HG02885 (cell line): ENCODE data around the gene TIMELESS.
"Not testable (repeated sequence)": the region's sequence is repeated elsewhere in the genome, so short reads cannot be mapped to it uniquely, and the experiment has no call there.

Experiments used
- ATAC-seq: cut with Tn5 transposase; IDR thresholded peaks from one replicate; pipeline ENCODE4 v1.9.1; 2021; ENCODE audit warnings: mild to moderate bottlenecking; ENCODE audit not compliant: unreplicated experiment, poor library complexity

Gene TIMELESS

DNA sequence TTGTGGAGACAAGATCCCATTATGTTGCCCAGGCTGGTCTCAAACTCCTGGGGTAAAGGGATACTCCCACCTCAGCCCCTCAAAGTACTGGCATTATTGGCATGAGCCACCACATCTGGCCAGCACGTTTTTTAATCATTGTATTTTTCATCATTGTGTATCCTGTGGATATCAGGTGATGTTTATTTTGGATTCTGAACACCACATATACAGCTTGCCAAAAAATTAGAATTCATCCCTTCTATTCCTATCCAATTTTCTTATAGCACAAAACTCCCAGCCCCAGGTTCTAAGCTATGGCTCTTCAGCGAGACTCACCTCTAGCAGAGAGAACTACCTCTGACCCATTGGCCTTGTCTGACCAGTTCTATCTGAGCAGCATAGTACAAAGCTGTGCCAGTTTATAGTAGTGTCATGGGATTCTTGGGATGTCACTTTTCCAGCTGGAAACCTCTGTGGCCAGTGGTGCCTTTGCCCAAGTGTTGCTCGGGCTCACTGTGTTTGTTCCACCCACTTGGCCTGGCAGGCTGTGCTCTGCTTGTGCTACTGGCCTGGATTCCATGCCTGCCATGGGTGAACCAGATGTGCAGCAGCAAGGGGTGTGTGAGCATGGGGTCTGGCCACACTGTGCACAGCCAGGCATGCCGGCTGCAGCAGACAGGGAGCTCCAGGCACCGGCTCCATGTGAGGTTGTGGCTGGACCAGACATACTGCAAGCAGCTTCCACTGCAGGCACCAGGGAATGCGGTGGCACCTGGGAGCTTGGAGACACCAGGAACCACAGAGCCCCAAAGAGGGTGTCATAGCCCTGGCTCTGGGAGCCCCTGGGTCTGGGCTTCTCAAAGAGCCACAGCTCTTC lies 37.2 kb downstream of the TIMELESS start:
- no peak for ATAC-seq

DNA sequence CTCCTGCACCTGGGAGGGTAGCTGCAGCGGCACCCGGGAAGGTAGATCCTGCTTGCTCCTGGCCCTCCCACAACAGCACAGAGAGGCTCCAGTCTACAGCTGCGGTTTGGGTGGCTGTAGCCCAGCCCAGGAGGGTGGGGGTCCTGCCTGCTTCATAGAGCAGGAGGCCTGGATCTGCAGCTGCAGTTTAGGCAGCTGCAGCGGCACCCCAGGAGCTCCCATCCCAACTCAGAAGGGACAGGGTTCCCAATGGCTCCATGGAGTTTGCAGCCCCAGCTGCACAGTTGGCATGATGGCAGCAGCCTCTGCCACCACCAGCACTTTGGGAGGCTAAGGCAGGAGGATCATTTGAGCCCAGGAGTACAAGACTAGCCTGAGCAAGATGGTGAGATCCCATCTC lies 38.5 kb downstream of the TIMELESS start:
- no peak for ATAC-seq

DNA sequence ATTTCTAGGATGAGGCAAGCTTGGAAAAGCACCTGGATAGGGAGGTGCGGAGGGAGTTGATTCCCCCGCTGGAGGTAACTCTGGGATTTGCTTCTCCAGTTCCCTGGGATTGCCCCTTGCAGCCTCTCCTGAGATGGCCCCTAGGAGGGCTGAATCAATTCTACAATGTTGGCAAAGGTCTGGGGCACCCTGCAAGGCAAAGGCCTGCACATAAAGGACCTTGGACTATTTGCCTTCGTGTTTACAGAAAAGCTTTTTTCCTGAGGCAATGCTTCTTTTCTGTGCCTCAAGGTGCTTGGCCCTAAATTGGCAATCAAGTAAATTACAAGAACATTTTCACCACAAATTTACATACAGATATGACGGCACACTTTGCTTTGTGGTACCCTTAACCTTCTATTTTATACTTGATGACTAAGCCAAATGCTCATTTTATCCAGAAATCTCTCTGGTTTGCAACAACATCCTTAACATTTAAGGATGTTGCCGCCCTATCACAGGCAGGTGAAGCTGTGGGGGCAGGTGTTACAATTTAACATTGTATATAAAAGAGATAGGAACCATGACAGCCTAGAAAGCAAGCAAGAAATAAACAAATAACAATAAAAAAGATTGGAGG lies 40.3 kb downstream of the TIMELESS start:
- no peak for ATAC-seq

DNA sequence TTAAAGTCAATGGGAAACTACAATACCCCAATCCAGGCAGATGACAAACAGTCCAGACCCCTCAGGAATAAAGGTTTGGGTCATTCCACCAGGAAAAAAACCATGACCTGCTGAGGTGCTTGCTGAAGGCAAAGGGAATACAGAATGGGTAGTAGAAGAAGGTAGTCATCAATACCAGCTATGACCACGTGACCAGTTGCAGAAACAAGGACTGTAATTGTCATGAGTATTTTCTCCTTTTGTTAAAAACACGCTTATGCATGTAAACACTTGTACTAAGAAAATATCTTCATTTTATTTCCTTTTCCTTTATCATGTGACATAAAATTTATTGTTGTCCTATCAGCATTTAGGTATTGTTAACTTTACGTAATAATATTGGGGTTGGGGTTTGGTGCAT lies 45.0 kb downstream of the TIMELESS start:
- ATAC-seq, result not testable (repeated sequence)

DNA sequence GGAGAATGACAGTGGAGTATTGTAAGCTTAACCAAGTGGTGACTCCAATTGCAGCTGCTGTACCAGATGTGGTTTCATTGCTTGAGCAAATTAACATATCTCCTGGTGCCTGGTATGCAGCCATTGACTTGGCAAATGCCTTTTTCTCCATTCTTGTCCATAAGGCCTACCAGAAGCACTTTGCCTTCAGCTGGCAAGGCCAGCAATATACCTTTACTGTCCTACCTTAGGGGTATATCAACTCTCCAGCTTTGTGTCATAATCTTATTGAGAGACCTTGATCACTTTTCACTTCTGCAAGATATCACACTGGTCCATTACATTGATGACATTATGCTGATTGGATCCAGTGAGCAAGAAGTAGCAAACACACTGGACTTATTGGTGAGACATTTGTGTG lies 47.6 kb downstream of the TIMELESS start:
- not testable (repeated sequence) for ATAC-seq

DNA sequence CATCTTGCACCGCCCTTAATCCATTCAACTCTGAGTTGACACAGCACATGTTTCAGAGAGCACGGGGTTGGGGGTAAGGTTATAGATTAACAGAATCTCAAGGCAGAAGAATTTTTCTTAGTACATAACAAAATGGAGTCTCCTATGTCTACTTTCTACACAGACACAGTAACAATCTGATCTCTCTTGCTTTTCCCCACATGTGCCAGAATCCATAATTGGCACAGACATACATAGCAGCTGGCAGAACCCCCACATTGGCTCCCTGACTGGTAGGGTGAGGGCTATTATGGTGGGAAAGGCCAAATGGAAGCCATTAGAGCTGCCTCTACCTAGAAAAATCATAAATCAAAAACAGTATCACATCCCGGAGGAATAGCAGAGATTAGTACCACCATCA lies 48.1 kb downstream of the TIMELESS start:
- not testable (repeated sequence) for ATAC-seq

DNA sequence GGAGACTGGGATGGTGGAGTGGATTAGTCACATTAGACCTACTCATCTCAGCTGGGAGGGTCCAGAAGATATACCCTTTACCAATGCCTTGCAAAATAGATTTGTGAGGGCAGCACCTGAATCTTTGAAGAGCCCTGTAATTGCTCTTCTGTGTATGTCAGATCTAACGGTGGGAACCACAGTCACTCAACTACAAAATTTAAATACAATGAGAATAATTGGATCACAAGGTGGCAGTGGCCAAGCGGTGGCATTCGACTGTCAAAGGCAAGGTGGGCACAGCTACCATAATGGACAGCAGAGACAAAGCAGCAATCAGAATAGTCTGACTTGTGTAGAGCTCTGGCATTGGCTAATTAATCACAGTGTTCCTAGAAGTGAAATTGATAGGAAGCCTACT lies 49.8 kb downstream of the TIMELESS start:
- ATAC-seq, result not testable (repeated sequence)

DNA sequence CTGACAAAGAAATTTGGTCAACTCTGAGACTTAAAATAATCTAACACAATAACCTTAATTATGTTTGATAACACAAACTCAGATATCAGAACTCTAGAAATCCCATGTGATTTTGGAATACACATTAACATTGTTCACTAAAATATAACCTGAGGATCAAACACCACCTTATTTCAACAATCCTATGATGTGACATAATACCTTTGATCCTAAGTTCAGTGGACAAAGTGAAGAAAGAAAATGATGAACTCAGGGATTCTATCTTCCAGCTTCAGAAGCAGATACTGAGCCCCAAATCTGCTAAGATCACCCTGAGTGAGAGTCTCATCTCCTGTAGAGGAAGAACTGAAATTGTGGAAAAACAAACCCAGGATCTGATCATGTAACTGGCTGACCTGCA lies 50.9 kb downstream of the TIMELESS start:
- no peak for ATAC-seq

DNA sequence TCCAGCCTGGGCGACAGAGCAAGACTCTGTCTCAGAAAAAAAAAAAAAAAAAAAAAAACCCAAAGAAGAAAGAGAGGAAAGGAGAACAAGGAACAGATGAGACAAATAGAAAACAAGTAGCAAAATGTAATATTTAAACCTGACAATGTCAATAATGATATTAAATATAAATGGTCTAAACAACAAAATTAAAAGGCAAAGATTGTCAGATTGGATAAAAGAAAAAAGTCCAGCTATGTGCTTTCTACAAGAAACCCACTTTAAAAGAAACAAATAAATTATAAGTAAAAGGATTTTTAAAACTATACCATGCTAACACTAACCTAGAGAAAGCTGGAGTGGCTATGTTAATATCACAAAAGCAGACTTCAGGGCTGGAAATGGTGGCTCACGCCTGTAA lies 56.9 kb downstream of the TIMELESS start:
- no peak for ATAC-seq

DNA sequence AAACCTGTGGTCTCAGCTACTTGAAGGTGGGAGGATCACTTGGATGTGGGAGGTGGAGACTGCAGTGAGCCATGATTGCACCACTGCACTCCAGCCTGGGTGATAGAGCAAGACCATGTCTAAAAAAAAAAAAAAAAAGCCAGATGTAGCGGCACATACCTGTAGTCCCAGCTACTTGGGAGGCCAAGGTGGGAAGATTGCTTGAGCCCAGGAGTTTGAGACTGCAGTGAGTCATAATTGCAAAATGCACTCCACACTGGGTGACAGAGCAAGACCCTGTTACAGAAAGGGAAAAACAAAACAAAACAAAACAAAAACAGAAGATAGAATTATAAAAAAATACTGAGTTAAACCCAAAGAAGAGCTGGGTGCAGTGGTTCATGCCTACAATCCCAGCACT lies 57.5 kb downstream of the TIMELESS start:
- ATAC-seq, result no peak

DNA sequence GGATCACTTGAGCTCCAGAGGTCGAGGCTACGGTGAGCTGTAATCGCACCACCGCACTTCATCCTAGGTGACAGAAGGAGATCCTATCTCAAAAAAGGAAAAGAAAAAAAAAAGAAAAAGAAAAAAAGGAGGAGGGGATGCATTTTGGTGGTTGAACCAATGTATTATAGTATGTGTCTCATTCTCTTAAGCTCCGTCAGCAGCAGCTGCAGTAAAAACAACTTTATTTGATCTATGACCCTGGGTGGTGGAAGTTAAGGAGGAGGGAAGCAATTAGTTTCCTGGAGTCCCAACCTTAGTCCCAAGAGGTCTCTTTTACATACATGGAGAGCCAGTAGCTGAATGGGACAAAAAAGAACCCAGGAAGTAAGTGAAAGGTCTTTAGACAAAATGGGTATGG lies 59.8 kb downstream of the TIMELESS start:
- ATAC-seq, result no peak

DNA sequence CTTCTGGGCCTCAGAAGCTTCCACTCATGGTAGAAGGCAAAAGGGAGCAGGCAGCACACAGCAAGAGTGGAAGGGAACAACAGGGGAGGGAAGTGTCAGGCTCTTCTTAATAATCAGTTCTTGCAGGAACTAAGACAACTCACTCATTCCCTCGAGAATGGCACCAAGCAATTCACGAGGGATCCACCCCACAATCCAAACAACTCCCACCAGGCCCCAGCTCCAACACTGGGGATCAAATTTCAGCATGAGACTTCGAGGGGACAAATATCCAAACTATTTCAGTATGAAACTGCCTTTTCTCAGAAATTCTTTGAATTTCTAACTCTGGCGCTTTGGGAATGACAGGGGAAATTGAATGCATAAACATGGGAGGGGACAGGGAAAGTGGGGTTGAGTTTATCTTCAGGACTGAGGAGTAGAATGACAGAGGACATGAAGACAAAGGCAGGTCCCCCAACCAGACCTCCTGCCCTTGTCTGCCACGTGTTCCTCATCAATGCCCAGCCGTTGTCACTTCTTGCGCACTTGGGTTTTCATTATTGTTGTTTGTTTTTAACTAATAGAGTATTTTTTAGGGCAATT lies 62.0 kb downstream of the TIMELESS start:
- no peak for ATAC-seq

DNA sequence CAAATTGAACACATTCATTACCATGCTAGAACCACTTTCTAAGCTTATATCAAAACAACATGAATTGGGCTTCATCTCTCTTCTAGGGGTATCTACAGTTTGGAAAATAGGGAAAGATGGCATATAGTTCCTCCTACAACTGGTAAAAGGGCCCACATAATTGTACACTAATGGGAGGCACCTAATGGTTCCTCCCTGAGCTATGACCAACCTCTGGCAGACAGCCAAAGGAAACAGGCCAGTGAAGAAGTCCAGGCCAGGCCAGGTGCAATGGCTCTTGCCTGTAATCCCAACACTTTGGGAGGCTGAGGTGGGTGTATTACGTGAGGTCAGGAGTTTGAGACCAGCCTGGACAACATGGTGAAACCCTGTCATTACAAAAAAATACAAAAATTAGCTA lies 63.4 kb downstream of the TIMELESS start:
- ATAC-seq, result no peak

DNA sequence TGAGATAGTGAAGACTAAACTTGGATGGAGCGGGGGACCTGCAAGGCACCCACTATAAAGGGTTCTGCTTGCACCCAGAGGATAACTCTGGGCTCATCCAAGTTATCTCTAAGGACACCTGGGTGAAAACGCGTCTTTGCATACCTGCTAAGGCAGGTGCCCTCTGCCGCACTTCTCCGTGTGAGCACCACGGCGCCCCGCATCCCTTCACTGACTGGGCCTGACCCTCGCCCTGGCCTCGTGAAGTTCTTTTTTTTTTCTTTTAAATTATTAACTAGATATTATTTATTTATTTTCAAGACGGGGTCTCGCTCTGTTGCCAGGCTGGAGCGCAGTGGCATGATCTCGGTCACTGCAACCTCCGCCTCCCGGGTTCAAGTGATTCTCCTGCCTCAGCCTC lies 66.6 kb downstream of the TIMELESS start:
- no peak for ATAC-seq

DNA sequence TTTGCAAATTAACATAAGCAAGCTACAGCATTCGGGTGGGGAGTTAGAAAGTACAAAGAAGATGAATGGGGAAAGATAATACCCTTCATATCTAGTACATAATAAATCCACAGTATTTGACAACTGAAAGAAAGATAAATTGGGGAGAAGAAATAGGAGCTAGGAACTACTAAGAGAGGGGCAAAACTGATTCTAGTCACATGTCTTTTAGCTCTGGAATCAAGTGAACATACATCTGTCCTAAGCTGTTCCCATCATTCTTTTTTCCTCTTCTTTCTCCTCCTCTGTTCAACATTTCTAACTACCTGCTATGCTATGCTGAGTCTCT lies 71.3 kb downstream of the TIMELESS start:
- no peak for ATAC-seq

DNA sequence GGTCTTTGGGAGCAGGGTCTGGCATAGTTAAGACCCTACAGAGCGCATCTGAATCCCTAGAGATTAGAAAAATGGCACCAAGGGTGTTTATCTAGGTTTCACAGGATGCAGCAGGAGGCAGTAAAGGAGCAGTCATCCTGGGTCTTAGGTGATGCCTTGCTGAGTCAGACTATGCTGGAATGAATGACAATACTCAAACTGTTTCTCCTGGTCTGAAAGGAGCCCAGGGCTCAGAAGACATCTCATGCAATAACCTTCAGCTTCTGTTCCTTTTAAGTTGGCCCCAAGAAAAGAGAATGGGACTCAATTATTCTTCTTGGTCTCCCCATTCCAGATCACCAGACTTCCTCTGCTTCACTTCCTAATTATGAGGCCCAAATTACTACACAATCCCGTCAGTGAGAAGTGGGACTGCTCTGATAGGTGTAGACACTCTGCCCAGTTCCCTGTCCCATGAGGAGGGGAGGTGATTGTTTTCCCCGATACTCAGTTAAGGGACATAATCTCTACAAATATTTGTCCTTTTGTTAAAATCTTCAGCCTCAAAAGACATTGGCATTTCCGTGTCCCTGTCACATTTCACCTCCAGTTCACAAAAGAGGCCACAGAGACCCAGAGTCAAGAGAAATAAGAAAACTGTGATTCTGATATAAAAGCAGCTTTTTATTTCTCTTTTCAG lies 71.8 kb downstream of the TIMELESS start:
- ATAC-seq, result no peak

DNA sequence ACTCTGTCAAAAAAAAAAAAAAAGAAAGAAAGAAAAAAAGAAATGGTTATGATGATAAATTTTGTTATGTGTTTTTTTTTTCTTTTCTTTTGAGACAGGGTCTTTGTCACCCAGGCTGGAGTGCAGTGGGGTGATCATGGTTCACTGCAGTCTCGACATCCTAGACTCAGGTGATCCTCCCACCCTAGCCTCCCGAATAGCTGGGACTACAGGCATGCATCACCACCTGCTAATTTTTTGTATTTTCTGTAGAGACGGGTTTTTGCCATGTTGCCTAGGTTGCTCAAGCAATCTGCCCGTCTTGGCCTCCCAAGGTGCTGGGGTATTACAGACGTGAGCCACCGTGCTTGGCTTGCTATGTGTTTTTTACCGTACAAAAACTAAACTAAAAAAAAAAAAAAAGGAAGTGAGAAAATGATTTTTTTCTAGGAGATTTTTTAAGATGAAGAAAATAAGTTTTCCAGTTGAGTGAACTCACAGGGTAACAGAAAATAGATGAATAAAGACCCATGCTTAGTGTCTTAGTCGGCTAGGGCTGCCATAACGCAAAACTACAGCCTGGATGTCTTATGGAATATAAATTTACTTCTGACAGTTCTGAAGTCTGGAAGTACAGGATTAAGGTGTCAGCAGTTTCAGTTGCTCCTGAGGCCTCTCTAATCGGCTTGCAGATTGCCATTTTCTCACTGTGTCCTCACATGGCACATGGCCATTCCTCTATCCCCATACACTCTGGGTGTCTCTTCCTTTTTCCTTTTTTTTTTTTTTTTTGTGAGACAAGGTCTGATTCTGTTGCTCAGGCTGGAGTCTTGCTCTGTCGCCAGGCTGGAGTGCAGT lies 73.4 kb downstream of the TIMELESS start:
- ATAC-seq, result peak; percentile 72

DNA sequence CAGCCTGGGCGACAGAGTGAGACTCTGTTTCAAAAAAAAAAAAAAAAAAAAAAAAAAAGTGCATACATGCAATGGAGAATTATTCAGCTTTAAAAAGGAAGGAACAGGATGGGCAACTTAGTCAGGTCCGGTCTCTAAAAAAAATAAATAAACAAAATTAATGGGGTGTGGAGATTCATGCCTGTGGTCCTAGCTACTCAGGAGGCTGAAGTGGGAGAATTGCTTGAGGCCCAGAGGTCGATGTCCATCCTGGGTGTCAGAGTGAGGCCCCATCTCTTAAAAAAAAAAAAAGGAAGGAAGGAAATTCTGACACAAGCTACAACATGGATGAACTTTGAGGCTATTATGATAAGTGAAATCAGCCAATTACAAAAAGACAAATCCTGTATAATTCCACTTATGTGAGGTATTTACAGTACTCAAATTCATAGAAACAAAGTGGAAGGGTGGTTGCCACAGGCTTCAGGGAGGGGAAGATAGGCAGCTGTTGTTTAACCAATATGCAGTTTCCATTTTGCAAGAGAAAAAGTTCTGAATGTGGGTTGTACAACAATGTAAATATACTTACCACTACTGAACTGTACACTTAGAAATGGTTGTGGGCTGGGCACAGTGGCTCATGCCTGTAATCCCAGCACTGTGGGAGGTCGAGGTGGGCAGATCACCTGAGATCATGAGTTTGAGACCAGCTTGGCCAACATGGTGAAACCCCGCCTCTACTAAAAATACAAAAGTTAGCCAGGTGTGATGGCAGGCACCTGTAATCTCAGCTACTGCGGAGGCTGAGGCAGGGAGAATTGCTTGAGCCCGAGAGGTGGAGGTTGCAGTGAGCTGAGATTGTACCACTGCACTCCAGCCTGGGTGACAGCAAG lies 74.3 kb downstream of the TIMELESS start:
- peak; percentile 40 for ATAC-seq

DNA sequence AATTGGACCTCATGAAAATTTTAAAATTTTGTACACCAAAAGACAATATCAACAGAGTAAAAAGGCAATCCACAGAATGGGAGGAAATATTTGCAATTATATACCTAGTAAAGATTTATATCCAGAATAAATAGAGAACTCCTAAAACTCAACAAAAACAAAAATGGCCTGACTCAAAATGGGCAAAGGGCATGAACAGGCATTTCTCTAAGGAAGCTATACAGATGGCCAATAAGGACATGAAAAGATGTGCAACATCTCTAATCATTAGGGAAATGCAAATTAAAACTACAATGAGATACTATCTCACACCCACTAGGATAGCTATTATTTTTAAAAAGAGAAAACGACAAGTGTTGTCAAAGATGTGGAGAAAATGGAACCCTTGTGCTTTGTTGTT lies 75.7 kb downstream of the TIMELESS start:
- ATAC-seq, result no peak
